Heart left ventricle (tissue), 13 donors: ENCODE results near the gene INPP5K.

Source experiments
- POLR2A ChIP-seq, 2 donors: fragments of 450-650 bp; IDR thresholded peaks; one replicate each; pipeline ENCODE4 v1.6.1; 2017; ENCODE audit warnings: antibody characterized with exemption in 2 of 2, mild to moderate bottlenecking in 2 of 2, moderate library complexity in 2 of 2
- TF ChIP-seq, protein P1 (sequence below), 12 donors: fragments of 200-600 bp; sonication (generic) in 4 of 12; IDR thresholded peaks; one replicate each; pipeline versions ENCODE4 v1.5.0 to v1.8.0; 2018 to 2022; ENCODE audit warnings: antibody characterized with exemption in 12 of 12, mild to moderate bottlenecking in 5 of 12
- donor health status: ischemic (EF 13 %, LVEDD 7.1; RV severe dilation, severe dysfunction).
- donor health status: DM: no; HTN: yes; CAD: no.
- donor health status: DM: no; HTN: no; CAD: no.
- donor health status: ischemic (EF 25% LVEDD 6.9; RV normal size, moderate dysfunction).
- donor health status: ischemic (EF 25% LVEDD 5.7; RV mildly dilated, moderate dysfunction).
- donor health status: ischemic (EF 35%, LVEDD 5.7; RV mildly dilated, moderate dysfunction).
- donor health status: nonischemic (EF 11% LVEDD 7.7; RV severe dilation, severe dysfunction).
- donor health status: DM: yes; HTN: yes; CAD: no.
- donor health status: PGD.
- donor health status: ischemic (EF 29% LVEDD 5.4; RV normal size, mild dysfunction).
- donor health status: nonischemic (EF 23%, LVEDD 6.1; RV moderate dilation, normal function).

DNA sequence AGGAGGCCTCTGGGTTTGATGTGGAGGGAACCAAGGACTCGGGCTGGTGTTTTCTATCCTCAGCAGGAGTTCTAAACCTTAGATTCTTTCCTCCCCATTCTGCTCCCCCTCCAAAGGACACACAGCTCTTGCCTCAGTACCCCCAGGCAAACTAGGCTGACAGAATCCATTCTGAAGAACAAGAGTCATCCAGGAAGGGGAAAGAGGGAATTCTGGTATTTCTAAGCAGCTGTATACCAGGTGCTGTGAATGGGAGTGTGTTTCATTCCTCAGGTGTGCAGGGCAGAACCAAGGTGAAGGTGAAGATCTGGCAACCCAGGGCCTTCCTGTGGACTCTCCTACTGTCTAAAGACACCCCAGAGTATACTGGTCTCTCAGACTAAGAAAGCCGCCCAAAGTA is 4.1 kb downstream of the INPP5K start:
- TF ChIP-seq, protein P1, sequence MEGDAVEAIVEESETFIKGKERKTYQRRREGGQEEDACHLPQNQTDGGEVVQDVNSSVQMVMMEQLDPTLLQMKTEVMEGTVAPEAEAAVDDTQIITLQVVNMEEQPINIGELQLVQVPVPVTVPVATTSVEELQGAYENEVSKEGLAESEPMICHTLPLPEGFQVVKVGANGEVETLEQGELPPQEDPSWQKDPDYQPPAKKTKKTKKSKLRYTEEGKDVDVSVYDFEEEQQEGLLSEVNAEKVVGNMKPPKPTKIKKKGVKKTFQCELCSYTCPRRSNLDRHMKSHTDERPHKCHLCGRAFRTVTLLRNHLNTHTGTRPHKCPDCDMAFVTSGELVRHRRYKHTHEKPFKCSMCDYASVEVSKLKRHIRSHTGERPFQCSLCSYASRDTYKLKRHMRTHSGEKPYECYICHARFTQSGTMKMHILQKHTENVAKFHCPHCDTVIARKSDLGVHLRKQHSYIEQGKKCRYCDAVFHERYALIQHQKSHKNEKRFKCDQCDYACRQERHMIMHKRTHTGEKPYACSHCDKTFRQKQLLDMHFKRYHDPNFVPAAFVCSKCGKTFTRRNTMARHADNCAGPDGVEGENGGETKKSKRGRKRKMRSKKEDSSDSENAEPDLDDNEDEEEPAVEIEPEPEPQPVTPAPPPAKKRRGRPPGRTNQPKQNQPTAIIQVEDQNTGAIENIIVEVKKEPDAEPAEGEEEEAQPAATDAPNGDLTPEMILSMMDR (IDR thresholded peaks at IDR 0.05) = no peak
- TF ChIP-seq POLR2A (IDR thresholded peaks at IDR 0.05) = no peak
